Lung (tissue), 12 donors: Measurements from ENCODE around the gene LCN12. TPM values are rescaled to one million over a fixed set of nuclear protein-coding genes. Genes with fewer than 3 reads are reported as not detected.

ENCODE experiments used
- ATAC-seq: fragments of 200-7000 bp; cut with Tn5 transposase; one replicate; pipeline ENCODE4 v1.9.1; 2020; ENCODE audit warnings: moderate number of reproducible peaks; ENCODE audit not compliant: insufficient read depth, low FRiP score
- DNase-seq, 3 donors: peaks; one replicate each; pipeline ENCODE4 v3.0.0-alpha.2; 2013 to 2017
- H3K27ac ChIP-seq, 2 donors: one replicate each; pipeline ENCODE4 v1.5.1; 2013; ENCODE audit warnings: mild to moderate bottlenecking in 2 of 2, moderate library complexity in 2 of 2, control low read depth in 1 of 2, inconsistent platforms in 1 of 2, low read depth in 1 of 2, low read length in 1 of 2
- H3K27me3 ChIP-seq, 3 donors: one replicate each; pipeline ENCODE4 v1.5.1; 2013; ENCODE audit warnings: low read length in 2 of 3; ENCODE audit not compliant: control insufficient read depth in 3 of 3, insufficient read depth in 3 of 3
- H3K36me3 ChIP-seq, 4 donors: one replicate each; pipeline ENCODE4 v1.5.1; 2013; ENCODE audit warnings: low read length in 4 of 4, mild to moderate bottlenecking in 1 of 4, moderate library complexity in 1 of 4; ENCODE audit not compliant: control insufficient read depth in 4 of 4, insufficient read depth in 4 of 4
- H3K4me1 ChIP-seq, 5 donors: one replicate each; pipeline ENCODE4 v1.5.1; 2013; ENCODE audit warnings: low read length in 5 of 5, mild to moderate bottlenecking in 2 of 5, moderate library complexity in 1 of 5; ENCODE audit not compliant: control insufficient read depth in 5 of 5, insufficient read depth in 5 of 5
- H3K4me3 ChIP-seq: one replicate; pipeline ENCODE4 v1.5.1; 2013; ENCODE audit warnings: mild to moderate bottlenecking, control low read depth, moderate library complexity
- H3K9ac ChIP-seq, 2 donors: one replicate each; pipeline ENCODE4 v1.5.1; 2013; ENCODE audit warnings: low read length in 2 of 2, control low read depth in 1 of 2; ENCODE audit not compliant: insufficient read depth in 1 of 2
- H3K9me3 ChIP-seq, 4 donors: one replicate each; pipeline ENCODE4 v1.5.1; 2013; ENCODE audit warnings: low read length in 3 of 4, mild to moderate bottlenecking in 1 of 4, moderate library complexity in 1 of 4; ENCODE audit not compliant: control insufficient read depth in 4 of 4, insufficient read depth in 3 of 4
- WGBS, 2 donors: extraction: QIAGEN DNeasy Blood & Tissue Kit; methylation state at CpG; one replicate each; pipeline ENCODE4 v1.1.7; 2013; 5-methylcytosine and 5-hydroxymethylcytosine counted together
- polyA plus RNA-seq, 2 donors: library from polyadenylated mRNA; stranded (reverse); fragments of 200-250 nt; gene quantifications; one replicate each; pipeline ENCODE4 v1.2.1, GENCODE V29; 2013
- total RNA-seq, 2 donors: library from RNA; depleted of rRNA in 1 of 2; stranded (reverse); fragments of >200 nt in 1 of 2; gene quantifications; one replicate each; pipeline ENCODE4 v1.2.1, GENCODE V29; 2014 to 2021
- TF ChIP-seq, protein P1 (sequence below): IDR thresholded peaks from 2 replicates; pipeline ENCODE4 v1.5.1; 2012; ENCODE audit warnings: mild to moderate bottlenecking; ENCODE audit errors: control extremely low read depth, extremely low read depth
- donor health status: control.
- donor health status: control.
- donor health status: Bipolar disorder and iron deficiency.
- donor health status: healthy.
- donor health status: DM: yes; HTN: yes; CAD: no.

LCN12 gene
- total and polyA plus RNA-seq, 4 donors = 0.35 to 6.3 (median 3.2) TPM

- TF ChIP-seq, protein P1, sequence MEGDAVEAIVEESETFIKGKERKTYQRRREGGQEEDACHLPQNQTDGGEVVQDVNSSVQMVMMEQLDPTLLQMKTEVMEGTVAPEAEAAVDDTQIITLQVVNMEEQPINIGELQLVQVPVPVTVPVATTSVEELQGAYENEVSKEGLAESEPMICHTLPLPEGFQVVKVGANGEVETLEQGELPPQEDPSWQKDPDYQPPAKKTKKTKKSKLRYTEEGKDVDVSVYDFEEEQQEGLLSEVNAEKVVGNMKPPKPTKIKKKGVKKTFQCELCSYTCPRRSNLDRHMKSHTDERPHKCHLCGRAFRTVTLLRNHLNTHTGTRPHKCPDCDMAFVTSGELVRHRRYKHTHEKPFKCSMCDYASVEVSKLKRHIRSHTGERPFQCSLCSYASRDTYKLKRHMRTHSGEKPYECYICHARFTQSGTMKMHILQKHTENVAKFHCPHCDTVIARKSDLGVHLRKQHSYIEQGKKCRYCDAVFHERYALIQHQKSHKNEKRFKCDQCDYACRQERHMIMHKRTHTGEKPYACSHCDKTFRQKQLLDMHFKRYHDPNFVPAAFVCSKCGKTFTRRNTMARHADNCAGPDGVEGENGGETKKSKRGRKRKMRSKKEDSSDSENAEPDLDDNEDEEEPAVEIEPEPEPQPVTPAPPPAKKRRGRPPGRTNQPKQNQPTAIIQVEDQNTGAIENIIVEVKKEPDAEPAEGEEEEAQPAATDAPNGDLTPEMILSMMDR = no peak
- Histone ChIP-seq H3K4me1 (peaks cover 0 to 22% (median 10%) of the 10 kb centered on the region in 5 donors), H3K27me3 (no peaks in the 10 kb centered on the region), H3K27ac (peak overlapping the region in 1 of 2 donors; percentile 97), H3K9ac (no peak overlapping the region), H3K36me3 (peaks cover 6 to 39% (median 21%) of the 10 kb centered on the region in 4 donors), H3K4me3 (no peak overlapping the region), H3K9me3 (peaks cover 0 to 2% (median 0%) of the 10 kb centered on the region in 4 donors)
- WGBS, 2 donors = 95% methylated on average over 16 of the region's 16 CpGs
- DNase-seq (no peak), ATAC-seq (no peak)
Measured at GRCh38 chr9:136942881-136943230, 9.2 kb upstream of the LCN12 start.

DNA sequence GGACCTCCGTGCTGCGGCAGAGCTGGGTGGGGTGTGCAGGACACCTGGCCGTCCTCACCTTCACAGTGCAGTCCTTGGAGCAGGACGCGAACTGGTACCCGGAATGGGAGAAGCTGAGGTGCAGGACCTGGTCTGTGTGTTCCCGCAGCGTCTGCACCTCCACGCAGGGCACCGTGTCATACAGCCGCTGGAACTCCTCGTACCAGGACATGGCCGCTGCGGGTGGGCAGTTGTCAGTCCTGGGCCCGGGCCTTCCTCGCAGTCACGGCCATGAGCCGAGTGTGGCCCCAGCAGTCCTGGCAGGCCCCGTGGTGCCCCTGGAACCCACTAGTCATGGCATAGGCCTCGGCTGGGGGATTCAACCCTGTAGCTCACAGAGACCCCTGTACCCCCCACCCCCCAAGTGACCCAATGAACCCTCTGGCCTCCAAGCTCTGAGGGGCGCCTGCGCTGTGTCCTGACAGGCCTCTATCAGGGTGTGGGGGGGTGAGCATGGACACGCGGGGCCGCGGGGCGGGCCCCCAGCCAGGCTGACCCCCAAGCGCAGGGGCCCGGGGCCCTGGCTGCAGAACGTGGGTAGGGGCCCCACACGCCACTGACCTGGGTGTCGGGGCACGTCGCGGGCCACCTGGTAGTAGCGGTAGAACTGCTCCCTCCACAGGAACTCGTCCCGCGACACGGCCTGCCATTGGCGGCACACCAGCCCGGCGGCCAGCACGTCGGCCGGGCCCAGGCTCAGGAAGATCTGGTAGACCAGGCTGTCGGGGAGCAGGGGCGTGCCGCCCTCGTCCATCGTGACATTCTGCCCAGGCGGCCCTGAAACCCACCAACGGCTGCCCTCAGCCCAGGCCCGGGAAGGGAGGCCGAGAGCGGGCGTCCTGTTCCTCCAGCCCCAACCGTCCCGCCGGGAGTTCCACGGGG is 8.5 kb upstream of the LCN12 start:
- H3K4me3 ChIP-seq = peak overlapping the region; percentile 86
- peaks cover 0 to 2% (median 0%) of the 10 kb centered on the region in 4 donors for H3K9me3 ChIP-seq
- H3K27me3 ChIP-seq = no peaks in the 10 kb centered on the region
- peak; percentile 1 for ATAC-seq
- TF ChIP-seq, protein P1 = no peak
- peaks cover 6 to 39% (median 21%) of the 10 kb centered on the region in 4 donors for H3K36me3 ChIP-seq
- 23 to 32% methylated on average over 50 to 61 of the region's 61 CpGs for WGBS, 2 donors
- peaks cover 0 to 22% (median 10%) of the 10 kb centered on the region in 5 donors for H3K4me1 ChIP-seq
- DNase-seq = peak in 1 of 3 donors; percentile 47
- peak overlapping the region; percentile 9 to 55 for H3K9ac ChIP-seq
- H3K27ac ChIP-seq = peak overlapping the region; percentile 84 to 97

DNA sequence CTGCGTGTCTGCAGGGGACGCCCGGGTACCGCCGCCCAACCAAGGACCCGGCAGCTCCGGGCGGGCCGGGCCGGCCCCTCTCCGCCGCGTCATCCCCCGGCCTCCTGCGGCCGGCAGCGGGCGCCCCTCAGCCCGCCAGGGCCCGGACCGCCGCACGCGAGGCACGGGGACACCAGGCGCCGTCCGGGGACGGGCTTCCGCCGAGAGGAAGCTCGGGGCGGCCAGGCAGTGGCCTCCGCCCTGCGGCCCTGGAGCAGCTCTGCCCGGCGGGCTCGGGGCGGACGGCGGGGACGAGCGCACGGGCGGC is 7.9 kb upstream of the LCN12 start:
- TF ChIP-seq, protein P1 = no peak
- Histone ChIP-seq H3K27ac (peak overlapping the region; percentile 84 to 97), H3K9me3 (peaks cover 0 to 2% (median 0%) of the 10 kb centered on the region in 4 donors), H3K36me3 (peaks cover 5 to 39% (median 20%) of the 10 kb centered on the region in 4 donors), H3K9ac (no peak overlapping the region), H3K4me1 (peaks cover 0 to 22% (median 10%) of the 10 kb centered on the region in 5 donors), H3K27me3 (no peaks in the 10 kb centered on the region), H3K4me3 (peak overlapping the region; percentile 86)
- peak; percentile 8 for ATAC-seq
- 0% methylated on average over 16 to 45 of the region's 45 CpGs for WGBS, 2 donors
- DNase-seq = no peak
